PC-9 (cell line): Measurements from ENCODE around the gene NR2C2.

ENCODE experiments used
- EZH2 ChIP-seq: fragments of 200-600 bp; sonication (generic); IDR thresholded peaks from 2 replicates; pipeline ENCODE4 v1.8.0; 2017; ENCODE audit warnings: antibody characterized with exemption, low read depth
- TF ChIP-seq, protein P1 (sequence below): fragments of 200-600 bp; sonication (generic); conservative IDR thresholded peaks from 2 replicates; pipeline ENCODE4 v1.6.1; 2017; ENCODE audit warnings: mixed run types, antibody characterized with exemption, mild to moderate bottlenecking, moderate library complexity

DNA sequence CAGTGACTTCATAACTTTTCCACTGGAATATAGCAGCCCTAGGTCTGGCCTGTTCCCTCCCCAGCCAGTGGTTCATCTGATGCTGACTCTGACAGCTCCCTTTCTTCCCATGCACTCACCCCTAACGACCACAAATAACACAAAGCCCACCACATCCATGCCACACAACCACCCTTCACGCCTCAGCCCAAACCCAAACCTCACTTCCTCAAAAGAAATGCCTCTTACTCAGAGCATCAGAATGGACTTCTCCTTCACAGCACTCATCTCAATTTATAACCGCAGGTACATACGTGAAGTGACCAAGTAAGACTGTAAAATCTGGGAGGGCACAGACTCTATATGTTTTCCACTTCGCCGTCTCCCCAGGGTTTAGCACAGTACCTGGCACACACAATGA lies 150.5 kb downstream of the NR2C2 start:
- TF ChIP-seq, protein P1, sequence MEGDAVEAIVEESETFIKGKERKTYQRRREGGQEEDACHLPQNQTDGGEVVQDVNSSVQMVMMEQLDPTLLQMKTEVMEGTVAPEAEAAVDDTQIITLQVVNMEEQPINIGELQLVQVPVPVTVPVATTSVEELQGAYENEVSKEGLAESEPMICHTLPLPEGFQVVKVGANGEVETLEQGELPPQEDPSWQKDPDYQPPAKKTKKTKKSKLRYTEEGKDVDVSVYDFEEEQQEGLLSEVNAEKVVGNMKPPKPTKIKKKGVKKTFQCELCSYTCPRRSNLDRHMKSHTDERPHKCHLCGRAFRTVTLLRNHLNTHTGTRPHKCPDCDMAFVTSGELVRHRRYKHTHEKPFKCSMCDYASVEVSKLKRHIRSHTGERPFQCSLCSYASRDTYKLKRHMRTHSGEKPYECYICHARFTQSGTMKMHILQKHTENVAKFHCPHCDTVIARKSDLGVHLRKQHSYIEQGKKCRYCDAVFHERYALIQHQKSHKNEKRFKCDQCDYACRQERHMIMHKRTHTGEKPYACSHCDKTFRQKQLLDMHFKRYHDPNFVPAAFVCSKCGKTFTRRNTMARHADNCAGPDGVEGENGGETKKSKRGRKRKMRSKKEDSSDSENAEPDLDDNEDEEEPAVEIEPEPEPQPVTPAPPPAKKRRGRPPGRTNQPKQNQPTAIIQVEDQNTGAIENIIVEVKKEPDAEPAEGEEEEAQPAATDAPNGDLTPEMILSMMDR, result no peak
- no peak for TF ChIP-seq EZH2
